DOHH2 (cell line): Measurements from ENCODE around the gene KDM2A.

Source experiments
- H3F3A ChIP-seq: fragments of 200-600 bp; sonication (generic), shearing (Covaris generic); 2 replicates; pipeline ENCODE4 v1.6.0; 2016; ENCODE audit warnings: antibody characterized with exemption, mild to moderate bottlenecking; ENCODE audit not compliant: control insufficient read depth, insufficient read depth
- H3K27ac ChIP-seq: fragments of 200-600 bp; sonication (generic); 2 replicates; pipeline ENCODE4 v1.5.1; 2014; ENCODE audit warnings: low read depth, mild to moderate bottlenecking, low read length, moderate library complexity
- H3K27me3 ChIP-seq: fragments of 200-600 bp; sonication (generic); 2 replicates; pipeline ENCODE4 v1.6.1; 2014; ENCODE audit warnings: mild to moderate bottlenecking, low read length, mixed read lengths; ENCODE audit not compliant: control insufficient read depth
- H3K36me3 ChIP-seq: fragments of 200-600 bp; sonication (generic); 2 replicates; pipeline ENCODE4 v1.6.1; 2014; ENCODE audit warnings: mild to moderate bottlenecking, low read length, moderate library complexity, mixed read lengths; ENCODE audit not compliant: control insufficient read depth
- H3K4me1 ChIP-seq: fragments of 200-600 bp; sonication (generic); 2 replicates; pipeline ENCODE4 v1.6.1; 2014; ENCODE audit warnings: mild to moderate bottlenecking, low read length, mixed read lengths; ENCODE audit not compliant: control insufficient read depth
- H3K4me2 ChIP-seq: fragments of 200-600 bp; sonication (generic); 2 replicates; pipeline ENCODE4 v1.6.0; 2014; ENCODE audit warnings: mild to moderate bottlenecking, low read length, moderate library complexity
- H3K4me3 ChIP-seq: fragments of 200-600 bp; sonication (generic); 2 replicates; pipeline ENCODE4 v1.5.1; 2014; ENCODE audit warnings: mild to moderate bottlenecking, low read length, mixed read lengths
- H3K79me2 ChIP-seq: fragments of 200-600 bp; sonication (generic); 2 replicates; pipeline ENCODE4 v1.6.1; 2014; ENCODE audit warnings: mild to moderate bottlenecking, low read length, mixed read lengths; ENCODE audit not compliant: control insufficient read depth
- H3K9me2 ChIP-seq: fragments of 200-600 bp; sonication (generic); replicated peaks from 2 replicates; pipeline ENCODE4 v1.6.1; 2014; ENCODE audit warnings: mild to moderate bottlenecking, low read length, mixed read lengths; ENCODE audit not compliant: control insufficient read depth
- H3K9me3 ChIP-seq: fragments of 200-600 bp; sonication (generic); 2 replicates; pipeline ENCODE4 v1.6.1; 2014; ENCODE audit warnings: antibody characterized with exemption, low read length, mixed read lengths; ENCODE audit not compliant: control insufficient read depth, insufficient read depth
- H4K20me1 ChIP-seq: fragments of 200-600 bp; sonication (generic); 2 replicates; pipeline ENCODE4 v1.6.0; 2014; ENCODE audit warnings: low read depth, mild to moderate bottlenecking, antibody characterized with exemption, low read length, moderate library complexity; ENCODE audit not compliant: control insufficient read depth, insufficient read depth
- CTCF ChIP-seq: fragments of 200-600 bp; sonication (generic); IDR thresholded peaks from one replicate; pipeline ENCODE4 v1.5.1; 2014; ENCODE audit warnings: antibody characterized with exemption, mild to moderate bottlenecking, low read depth, low read length; ENCODE audit not compliant: poor library complexity, severe bottlenecking
- EZH2phosphoT487 ChIP-seq: fragments of 200-600 bp; sonication (generic); IDR thresholded peaks from 2 replicates; pipeline ENCODE4 v1.6.1; 2017; ENCODE audit warnings: borderline replicate concordance, mild to moderate bottlenecking, antibody characterized with exemption, low read length, moderate library complexity, mixed read lengths

The KDM2A gene

GRCh38 chr11:67301951-67302516 is 183.0 kb downstream of the KDM2A start:
- no peak overlapping the region for H3K27ac ChIP-seq
- no peaks in the 10 kb centered on the region for H4K20me1 ChIP-seq
- no peak overlapping the region for H3K4me2 ChIP-seq
- H3K9me2 ChIP-seq: no peaks in the 10 kb centered on the region
- no peaks in the 10 kb centered on the region for H3K79me2 ChIP-seq
- H3F3A ChIP-seq: no peaks in the 10 kb centered on the region
- no peaks in the 10 kb centered on the region for H3K4me1 ChIP-seq
- H3K36me3 ChIP-seq: peaks cover 49% of the 10 kb centered on the region
- no peak for TF ChIP-seq EZH2phosphoT487
- no peak for TF ChIP-seq CTCF
- no peaks in the 10 kb centered on the region for H3K27me3 ChIP-seq
- H3K9me3 ChIP-seq: no peaks in the 10 kb centered on the region
- no peak overlapping the region for H3K4me3 ChIP-seq

- H3K4me3 ChIP-seq: no peak overlapping the region
- no peak overlapping the region for H3K4me2 ChIP-seq
- H3K27ac ChIP-seq: no peak overlapping the region
- no peaks in the 10 kb centered on the region for H3K9me3 ChIP-seq
- no peaks in the 10 kb centered on the region for H3K4me1 ChIP-seq
- no peak for TF ChIP-seq EZH2phosphoT487
- no peak for TF ChIP-seq CTCF
- no peaks in the 10 kb centered on the region for H3K79me2 ChIP-seq
- no peaks in the 10 kb centered on the region for H3K27me3 ChIP-seq
- peaks cover 55% of the 10 kb centered on the region for H3K36me3 ChIP-seq
- H4K20me1 ChIP-seq: no peaks in the 10 kb centered on the region
- H3K9me2 ChIP-seq: no peaks in the 10 kb centered on the region
- H3F3A ChIP-seq: no peaks in the 10 kb centered on the region
Measured at GRCh38 chr11:67302571-67303131, 183.6 kb downstream of the KDM2A start.

- Histone ChIP-seq H3K9me2 (no peaks in the 10 kb centered on the region), H3K27me3 (no peaks in the 10 kb centered on the region), H3K9me3 (no peaks in the 10 kb centered on the region), H3K79me2 (no peaks in the 10 kb centered on the region), H3F3A (no peaks in the 10 kb centered on the region), H3K4me1 (no peaks in the 10 kb centered on the region), H3K36me3 (peaks cover 49% of the 10 kb centered on the region), H3K4me2 (no peak within 1 kb of the TSS), H3K4me3 (no peak within 1 kb of the TSS), H4K20me1 (no peaks in the 10 kb centered on the region), H3K27ac (no peak within 1 kb of the TSS)
- no peak for TF ChIP-seq EZH2phosphoT487
- no peak for TF ChIP-seq CTCF
Measured at GRCh38 chr11:67303132-67303834, 184.2 kb downstream of the KDM2A start, which contains the start of gene SSH3. SSH3 (plus strand) TSS chr11:67303530; CDS start chr11:67303626, 96 bp downstream.
